GM19438 (cell line): Measurements from ENCODE around the gene ABHD12.
"Not testable (repeated sequence)": the region's sequence is repeated elsewhere in the genome, so short reads cannot be mapped to it uniquely, and the experiment has no call there.

Experiments used
- ATAC-seq: cut with Tn5 transposase; IDR thresholded peaks from one replicate; pipeline ENCODE4 v1.9.1; 2021; ENCODE audit warnings: low read depth; ENCODE audit not compliant: unreplicated experiment

ABHD12 gene

GRCh38 chr20:25269057-25269832 lies 121.4 kb downstream of the ABHD12 start:
- no peak for ATAC-seq

- not testable (repeated sequence) for ATAC-seq
These were observed 129.7 kb downstream of the ABHD12 start for GRCh38 chr20:25260770-25261437.

- ATAC-seq = no peak
These were observed 130.8 kb downstream of the ABHD12 start for GRCh38 chr20:25259788-25260254.

DNA sequence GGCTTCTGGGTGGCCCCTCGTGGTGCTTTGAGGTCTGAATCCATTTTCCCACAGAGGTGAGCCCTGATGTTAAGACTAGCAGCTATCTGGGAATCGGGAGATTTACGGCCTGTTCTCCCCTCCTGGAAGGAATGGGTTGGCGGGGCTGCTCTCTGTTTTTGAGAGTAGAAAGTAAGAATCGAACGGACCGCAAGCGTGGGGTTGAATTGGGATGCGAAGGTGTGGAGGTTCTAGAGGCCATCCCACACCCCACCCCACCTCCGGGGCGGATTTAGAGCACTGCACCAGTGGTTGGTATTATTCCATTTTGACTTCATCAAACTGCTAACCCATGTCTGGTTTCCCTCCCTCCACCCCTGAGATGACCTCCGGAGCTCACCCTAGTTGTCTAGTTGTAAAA lies 131.3 kb downstream of the ABHD12 start:
- no peak for ATAC-seq

GRCh38 chr20:25258828-25259227 lies 131.8 kb downstream of the ABHD12 start:
- ATAC-seq = no peak

GRCh38 chr20:25258476-25258805 lies 132.2 kb downstream of the ABHD12 start:
- no peak for ATAC-seq

DNA sequence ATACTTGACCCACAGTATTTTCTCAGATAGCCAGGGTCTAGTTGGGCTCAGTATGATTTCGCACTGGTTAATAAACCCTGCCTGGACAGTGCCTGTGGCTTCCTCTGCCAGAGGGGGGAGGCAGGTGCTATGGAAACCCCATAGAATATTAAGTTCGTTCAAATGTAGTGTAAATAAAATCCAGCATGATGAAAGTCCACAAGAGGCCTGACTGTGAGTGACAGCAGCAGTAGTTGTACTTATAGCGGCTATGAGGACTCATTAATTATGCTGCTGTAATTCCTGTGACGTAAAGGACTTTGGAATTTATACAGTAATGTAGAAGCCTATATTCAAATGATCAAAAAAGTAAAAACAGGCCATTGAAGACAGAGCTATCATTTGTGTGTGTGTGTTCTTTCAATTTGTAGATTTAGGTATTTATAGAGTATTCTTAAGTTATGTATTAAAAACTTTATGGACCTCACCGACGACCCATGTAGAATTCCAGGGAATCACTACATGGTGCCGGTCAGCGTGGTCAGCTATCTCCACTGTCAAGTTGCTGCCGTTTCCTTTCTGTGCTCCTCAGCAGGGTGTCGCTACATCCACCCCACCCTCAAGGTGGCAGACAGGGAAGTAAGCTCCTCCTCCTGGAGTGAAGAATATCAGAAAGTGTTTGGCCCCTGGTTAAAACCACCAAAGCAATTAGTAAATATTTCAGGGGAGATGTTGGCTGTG lies 132.7 kb downstream of the ABHD12 start:
- ATAC-seq = no peak

DNA sequence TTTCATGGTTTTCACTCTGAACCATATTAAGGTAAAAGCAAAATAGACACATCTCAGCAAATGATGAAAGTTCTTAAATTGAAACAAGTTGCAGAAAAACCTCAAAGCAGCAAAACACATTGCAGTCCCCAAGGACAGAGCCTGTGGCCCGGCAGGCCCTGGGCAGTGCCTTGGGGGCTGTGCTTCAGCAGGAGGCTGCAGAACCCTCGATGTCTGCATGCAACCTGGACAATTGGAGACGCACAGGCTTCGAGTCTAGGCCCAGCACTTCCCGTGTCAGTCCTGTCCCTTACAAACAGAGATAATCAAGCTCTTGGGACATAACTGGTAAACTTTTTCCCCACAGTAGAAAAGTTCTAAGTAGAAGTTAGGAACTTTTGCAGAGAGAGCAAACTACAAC lies 133.5 kb downstream of the ABHD12 start:
- ATAC-seq = no peak

GRCh38 chr20:25256226-25256859 lies 134.3 kb downstream of the ABHD12 start:
- no peak for ATAC-seq

- ATAC-seq = no peak
These were observed 135.5 kb downstream of the ABHD12 start for GRCh38 chr20:25254986-25255680.

GRCh38 chr20:25254571-25254970 lies 136.1 kb downstream of the ABHD12 start:
- no peak for ATAC-seq

GRCh38 chr20:25253606-25254275 lies 136.9 kb downstream of the ABHD12 start:
- no peak for ATAC-seq

DNA sequence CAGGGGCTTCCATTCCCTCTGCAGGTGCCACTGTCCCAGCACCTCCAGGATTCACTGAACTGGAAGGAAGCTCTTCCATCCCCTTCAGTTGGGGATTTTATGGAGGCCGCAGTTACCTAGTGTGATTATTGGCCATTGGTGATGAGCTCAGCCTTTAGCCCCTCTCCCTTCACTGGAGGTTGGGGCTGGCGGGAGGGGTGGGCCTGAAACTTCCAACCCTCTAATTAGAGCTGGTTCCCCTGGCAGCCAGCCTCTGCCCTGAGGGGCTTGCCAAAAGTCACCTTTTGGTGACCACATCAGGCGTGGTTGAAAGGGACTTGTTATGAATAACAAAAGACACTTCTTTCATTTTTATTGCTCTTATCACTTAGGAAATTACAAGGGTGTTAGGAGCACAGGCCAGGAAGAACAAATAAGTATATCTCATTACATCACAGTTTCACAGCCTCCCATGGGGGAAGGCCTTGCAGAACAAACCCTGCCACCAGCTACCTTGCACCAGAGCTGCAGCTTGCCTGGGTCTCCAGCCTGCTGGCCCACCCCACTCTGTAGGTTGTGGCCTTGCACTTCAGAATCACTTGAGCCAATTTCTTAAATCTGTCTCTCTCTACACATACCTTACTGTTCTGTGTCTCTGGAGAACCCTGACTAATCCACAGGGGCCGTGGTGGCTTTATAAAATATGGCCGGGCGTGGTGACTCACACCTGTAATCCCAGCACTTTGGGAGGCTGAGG lies 137.8 kb downstream of the ABHD12 start:
- ATAC-seq = no peak

DNA sequence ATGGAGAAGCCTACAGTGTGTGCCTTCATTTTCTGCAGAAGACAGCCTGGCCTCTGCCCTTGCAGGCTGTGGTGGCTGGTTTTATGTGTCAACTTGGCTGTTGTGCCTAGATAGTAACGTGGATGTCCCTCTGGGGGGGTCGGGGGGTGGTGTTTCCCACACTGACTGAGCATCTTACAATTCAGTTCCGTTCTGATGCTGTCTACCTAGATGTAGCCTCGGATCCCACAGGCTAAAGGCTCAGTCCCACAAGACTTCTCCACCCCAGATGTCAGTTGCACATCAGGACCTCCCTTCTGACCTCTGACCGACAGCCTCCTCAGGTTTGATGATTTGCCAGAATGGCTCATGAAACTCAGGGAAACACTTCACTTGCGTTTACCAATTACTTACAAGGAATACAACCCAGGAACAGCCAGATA lies 138.4 kb downstream of the ABHD12 start:
- no peak for ATAC-seq

DNA sequence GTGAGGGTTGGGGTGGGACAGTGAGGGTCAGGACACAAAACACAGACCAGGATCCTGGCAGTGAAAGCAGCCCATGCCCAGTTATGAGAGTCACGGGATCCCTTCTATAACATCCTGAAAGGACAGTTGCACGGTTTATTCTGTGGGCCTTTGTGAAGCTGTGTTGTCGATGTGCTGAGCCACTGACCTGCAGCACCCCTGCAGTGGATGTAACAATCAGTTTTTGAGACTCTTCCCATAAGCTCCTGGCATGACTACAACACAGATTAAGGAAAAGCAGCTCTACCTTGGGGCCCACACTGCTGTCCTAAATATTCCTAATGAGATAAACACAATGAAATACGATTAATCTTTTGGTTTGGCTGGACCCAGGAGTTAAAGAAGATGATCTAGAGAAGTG lies 139.1 kb downstream of the ABHD12 start:
- no peak for ATAC-seq

DNA sequence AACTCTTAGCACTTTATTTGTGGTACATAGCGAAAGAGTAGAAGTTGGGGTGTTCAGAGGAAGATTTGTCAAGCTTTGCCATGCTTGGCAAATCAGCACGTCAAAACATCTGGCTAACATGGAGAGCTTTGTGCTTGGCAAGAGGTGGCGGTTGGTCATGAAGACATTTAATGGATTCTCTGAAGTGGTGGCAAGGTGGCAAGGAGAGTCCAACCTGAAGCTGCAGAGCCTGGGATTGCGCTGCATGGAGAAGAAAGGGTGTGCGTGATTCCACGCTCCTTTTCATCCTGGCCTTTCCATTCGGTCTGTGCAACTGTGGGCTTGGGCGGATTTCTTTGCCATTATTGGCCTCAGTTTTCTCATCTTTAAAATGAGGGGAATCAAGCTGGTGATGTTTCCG lies 139.6 kb downstream of the ABHD12 start:
- no peak for ATAC-seq

GRCh38 chr20:25250508-25250907 lies 140.1 kb downstream of the ABHD12 start:
- ATAC-seq = no peak
